HepG2 (cell line): Measurements from ENCODE around the gene MRPL18. TPM values are rescaled to one million over a fixed set of nuclear protein-coding genes. Genes with fewer than 3 reads are reported as not detected.

Experiments used
- CREM ChIP-seq, 2 experiments: sonication (generic) in 1 of 2; formaldehyde crosslinking in 1 of 2; IDR thresholded peaks; 2 replicates each; pipeline versions ENCODE4 v1.4.0 to v1.6.1; 2016 to 2020; ENCODE audit warnings: antibody characterized with exemption in 1 of 2, mild to moderate bottlenecking in 1 of 2, missing genetic modification reagents in 1 of 2
- E2F1 ChIP-seq: sonication (generic); formaldehyde crosslinking; IDR thresholded peaks from 2 replicates; pipeline ENCODE4 v1.5.0; 2020; ENCODE audit warnings: missing genetic modification reagents
- FOXC1 ChIP-seq: sonication (generic); formaldehyde crosslinking; IDR thresholded peaks from 2 replicates; pipeline ENCODE4 v1.8.0; 2022; ENCODE audit warnings: mild to moderate bottlenecking, missing genetic modification reagents, borderline replicate concordance
- HIVEP1 ChIP-seq: sonication (generic); formaldehyde crosslinking; IDR thresholded peaks from 2 replicates; pipeline ENCODE4 v1.4.0; 2020; ENCODE audit warnings: mild to moderate bottlenecking, missing genetic modification reagents
- HNRNPL ChIP-seq: fragments of 200-400 bp; formaldehyde crosslinking; IDR thresholded peaks from 2 replicates; pipeline ENCODE4 v1.6.1; 2017; ENCODE audit warnings: mild to moderate bottlenecking, low read depth, low read length
- KDM2A ChIP-seq: sonication (generic); formaldehyde crosslinking; IDR thresholded peaks from 2 replicates; pipeline ENCODE4 v1.4.0; 2020; ENCODE audit warnings: low read depth, missing genetic modification reagents, borderline replicate concordance
- MAFG ChIP-seq: sonication (generic); formaldehyde crosslinking; IDR thresholded peaks from 2 replicates; pipeline ENCODE4 v1.5.1; 2020; ENCODE audit warnings: mild to moderate bottlenecking, missing genetic modification reagents
- MTF2 ChIP-seq: sonication (generic); formaldehyde crosslinking; IDR thresholded peaks from 2 replicates; pipeline ENCODE4 v1.5.0; 2020; ENCODE audit warnings: missing genetic modification reagents, borderline replicate concordance
- MXD1 ChIP-seq: sonication (generic); formaldehyde crosslinking; IDR thresholded peaks from 2 replicates; pipeline ENCODE4 v1.4.0; 2020; ENCODE audit warnings: mild to moderate bottlenecking, missing genetic modification reagents
- NCOR1 ChIP-seq: fragments of 200-600 bp; sonication (generic); IDR thresholded peaks from 2 replicates; pipeline ENCODE4 v1.7.0; 2017; ENCODE audit warnings: antibody characterized with exemption, low read length, borderline replicate concordance
- NFATC3 ChIP-seq: sonication (generic); formaldehyde crosslinking; IDR thresholded peaks from 2 replicates; pipeline ENCODE4 v1.5.1; 2020; ENCODE audit warnings: mild to moderate bottlenecking, missing genetic modification reagents
- NRL ChIP-seq: sonication (generic); formaldehyde crosslinking; IDR thresholded peaks from 2 replicates; pipeline ENCODE4 v1.5.0; 2020; ENCODE audit warnings: missing genetic modification reagents, mild to moderate bottlenecking, moderate library complexity, borderline replicate concordance
- PRPF4 ChIP-seq: fragments of 200-400 bp; formaldehyde crosslinking; IDR thresholded peaks from 2 replicates; pipeline ENCODE4 v1.6.1; 2016; ENCODE audit warnings: low read length, low read depth; ENCODE audit not compliant: poor library complexity, severe bottlenecking
- SOX6 ChIP-seq, 2 experiments: fragments of 450-650 bp in 1 of 2; sonication (generic) in 1 of 2; formaldehyde crosslinking in 1 of 2; IDR thresholded peaks; 2 replicates each; pipeline versions ENCODE4 v1.4.0 to v1.6.1; 2017 to 2020; ENCODE audit warnings: antibody characterized with exemption in 1 of 2, mild to moderate bottlenecking in 1 of 2, missing genetic modification reagents in 1 of 2
- SP4 ChIP-seq: sonication (generic); formaldehyde crosslinking; IDR thresholded peaks from 2 replicates; pipeline ENCODE4 v1.8.1; 2023; ENCODE audit warnings: mild to moderate bottlenecking, missing genetic modification reagents
- TCF7L2 ChIP-seq: IDR thresholded peaks from 2 replicates; pipeline ENCODE4 v1.6.1; 2011; ENCODE audit warnings: mild to moderate bottlenecking, low read depth, low read length, moderate library complexity
- YEATS2 ChIP-seq: sonication (generic); formaldehyde crosslinking; IDR thresholded peaks from 2 replicates; pipeline ENCODE4 v1.4.0; 2020; ENCODE audit warnings: missing genetic modification reagents, borderline replicate concordance
- ZBTB14 ChIP-seq: sonication (generic); formaldehyde crosslinking; IDR thresholded peaks from 2 replicates; pipeline ENCODE4 v1.4.0; 2020; ENCODE audit warnings: missing genetic modification reagents
- ZBTB37 ChIP-seq: sonication (generic); formaldehyde crosslinking; IDR thresholded peaks from 2 replicates; pipeline ENCODE4 v1.4.0; 2020; ENCODE audit warnings: mild to moderate bottlenecking, missing genetic modification reagents
- ZFP36L1 ChIP-seq: sonication (generic); formaldehyde crosslinking; IDR thresholded peaks from 2 replicates; pipeline ENCODE4 v1.8.0; 2022; ENCODE audit warnings: mild to moderate bottlenecking, missing genetic modification reagents, moderate library complexity
- ZFYVE20 ChIP-seq: sonication (generic); formaldehyde crosslinking; IDR thresholded peaks from 2 replicates; pipeline ENCODE4 v1.8.0; 2023; ENCODE audit warnings: low read depth, mild to moderate bottlenecking, moderate library complexity, missing genetic modification reagents, borderline replicate concordance
- ZNF580 ChIP-seq: IDR thresholded peaks from 2 replicates; pipeline ENCODE4 v1.6.1; 2016; ENCODE audit warnings: low read depth, borderline replicate concordance
- ZNF850 ChIP-seq: sonication (generic); formaldehyde crosslinking; conservative IDR thresholded peaks from 2 replicates; pipeline ENCODE4 v1.9.0; 2021; ENCODE audit warnings: mild to moderate bottlenecking, missing genetic modification reagents
- polyA plus RNA-seq, 8 experiments: library from polyadenylated mRNA; depleted of rRNA in 3 of 8; stranded (reverse) in 7 of 8; unstranded in 1 of 8; fragments of >200 nt; fragmentation: Illumina TruSeq in 4 of 8; extraction: Trizol in 4 of 8; gene quantifications; 2 replicates each; pipeline versions ENCODE4 v1.2.1 to v1.2.3, GENCODE V29; 2011 to 2016; ENCODE audit warnings: low read depth in 4 of 8, missing spikeins in 1 of 8, mixed read lengths in 1 of 8; ENCODE audit not compliant: insufficient read depth in 1 of 8
- total RNA-seq, 5 experiments: library from RNA; depleted of rRNA; stranded (reverse); fragments of >200 nt; fragmentation: Illumina TruSeq; extraction: Trizol; gene quantifications; 2 replicates each; pipeline ENCODE4 v1.2.3, GENCODE V29; 2016; ENCODE audit warnings: low read depth in 1 of 5

The MRPL18 gene
- total and polyA plus RNA-seq, 2 of the 13 experiments (the other 11 are each of a cell fraction or from before 2014, with no cell fraction given): 85.6 to 176 TPM

- peak; percentile 10; the same call in 1 of the 2 replicates for TF ChIP-seq MXD1
- no peak for TF ChIP-seq MAFG (CRISPR knock-in tag)
- TF ChIP-seq SP4 (CRISPR knock-in tag): no peak; the same call in 1 of the 2 replicates
- no peak for TF ChIP-seq ZNF850
- no peak for TF ChIP-seq CREM (IDR thresholded peaks at IDR 0.05)
- TF ChIP-seq CREM (CRISPR knock-in tag; IDR thresholded peaks at IDR 0.05): no peak
- TF ChIP-seq KDM2A (CRISPR knock-in tag): 0 out of 2 replicates have a peak, but pooled peaks have one; percentile 9
- no peak for TF ChIP-seq NCOR1
- peak; percentile 56; the same call in 1 of the 2 replicates for TF ChIP-seq FOXC1
- no peak for TF ChIP-seq ZBTB37 (CRISPR knock-in tag)
- no peak for TF ChIP-seq NRL (CRISPR knock-in tag)
- TF ChIP-seq MTF2 (CRISPR knock-in tag): 0 out of 2 replicates have a peak, but pooled peaks have one; percentile 42
- TF ChIP-seq TCF7L2: no peak
- no peak for TF ChIP-seq E2F1 (CRISPR knock-in tag)
- TF ChIP-seq SOX6 (IDR thresholded peaks at IDR 0.05): no peak
- no peak for TF ChIP-seq SOX6 (CRISPR knock-in tag; IDR thresholded peaks at IDR 0.05)
- no peak for TF ChIP-seq ZBTB14 (CRISPR knock-in tag)
- TF ChIP-seq ZFYVE20 (CRISPR knock-in tag): no peak
- TF ChIP-seq YEATS2 (CRISPR knock-in tag): no peak
- no peak for TF ChIP-seq ZNF580
- TF ChIP-seq PRPF4: no peak
- TF ChIP-seq NFATC3: no peak
- no peak for TF ChIP-seq HNRNPL
- no peak for TF ChIP-seq ZFP36L1 (CRISPR knock-in tag)
- no peak for TF ChIP-seq HIVEP1 (CRISPR knock-in tag)
Measured at GRCh38 chr6:159790956-159791598, 810 bp downstream of the MRPL18 start (continued).
